GM18511 (cell line): Measurements from ENCODE around the gene EXOG.

ENCODE experiments used
- ATAC-seq: cut with Tn5 transposase; IDR thresholded peaks from one replicate; pipeline ENCODE4 v1.9.1; 2021; ENCODE audit warnings: mild to moderate bottlenecking, moderate library complexity; ENCODE audit not compliant: unreplicated experiment

EXOG gene, protein sequence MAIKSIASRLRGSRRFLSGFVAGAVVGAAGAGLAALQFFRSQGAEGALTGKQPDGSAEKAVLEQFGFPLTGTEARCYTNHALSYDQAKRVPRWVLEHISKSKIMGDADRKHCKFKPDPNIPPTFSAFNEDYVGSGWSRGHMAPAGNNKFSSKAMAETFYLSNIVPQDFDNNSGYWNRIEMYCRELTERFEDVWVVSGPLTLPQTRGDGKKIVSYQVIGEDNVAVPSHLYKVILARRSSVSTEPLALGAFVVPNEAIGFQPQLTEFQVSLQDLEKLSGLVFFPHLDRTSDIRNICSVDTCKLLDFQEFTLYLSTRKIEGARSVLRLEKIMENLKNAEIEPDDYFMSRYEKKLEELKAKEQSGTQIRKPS

GRCh38 chr3:38496131-38496910 lies at the start of gene EXOG:
TSS of gene EXOG (plus strand) at chr3:38496340. CDS start at chr3:38496368, 28 bp downstream.
- ATAC-seq: peak; percentile 91

GRCh38 chr3:38446812-38447211 lies 49.3 kb upstream of the EXOG start:
- ATAC-seq: no peak

- ATAC-seq: no peak
Observed at GRCh38 chr3:38450853-38451252, 45.3 kb upstream of the EXOG start.

- ATAC-seq: peak; percentile 51
Observed at GRCh38 chr3:38453075-38453912, 42.8 kb upstream of the EXOG start, which contains the start of gene ACVR2B. TSS of gene ACVR2B (plus strand) at chr3:38453890. CDS start at chr3:38454323, 433 bp downstream.

DNA sequence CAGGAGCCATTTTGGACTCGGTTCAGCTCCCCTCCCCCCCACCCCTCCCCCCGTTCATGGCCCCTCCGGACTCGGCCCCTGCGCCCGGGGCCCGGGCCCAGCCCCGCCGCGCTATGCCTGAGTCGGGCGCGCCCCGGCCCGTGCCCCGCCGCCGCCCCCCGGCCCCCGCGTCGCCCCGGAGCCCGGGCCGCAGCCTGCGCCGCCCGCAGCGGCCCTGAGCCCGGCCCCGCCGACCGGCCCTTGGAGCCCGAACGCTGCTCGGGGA lies 42.3 kb upstream of the EXOG start:
- no peak for ATAC-seq

- peak; percentile 29 for ATAC-seq
Observed at GRCh38 chr3:38454178-38454883, 41.8 kb upstream of the EXOG start.

- ATAC-seq: peak; percentile 27
Observed at GRCh38 chr3:38454884-38455638, 41.1 kb upstream of the EXOG start.

- ATAC-seq: peak; percentile 54
Observed at GRCh38 chr3:38455639-38456430, 40.3 kb upstream of the EXOG start.

- no peak for ATAC-seq
Observed at GRCh38 chr3:38457111-38458003, 38.8 kb upstream of the EXOG start.

DNA sequence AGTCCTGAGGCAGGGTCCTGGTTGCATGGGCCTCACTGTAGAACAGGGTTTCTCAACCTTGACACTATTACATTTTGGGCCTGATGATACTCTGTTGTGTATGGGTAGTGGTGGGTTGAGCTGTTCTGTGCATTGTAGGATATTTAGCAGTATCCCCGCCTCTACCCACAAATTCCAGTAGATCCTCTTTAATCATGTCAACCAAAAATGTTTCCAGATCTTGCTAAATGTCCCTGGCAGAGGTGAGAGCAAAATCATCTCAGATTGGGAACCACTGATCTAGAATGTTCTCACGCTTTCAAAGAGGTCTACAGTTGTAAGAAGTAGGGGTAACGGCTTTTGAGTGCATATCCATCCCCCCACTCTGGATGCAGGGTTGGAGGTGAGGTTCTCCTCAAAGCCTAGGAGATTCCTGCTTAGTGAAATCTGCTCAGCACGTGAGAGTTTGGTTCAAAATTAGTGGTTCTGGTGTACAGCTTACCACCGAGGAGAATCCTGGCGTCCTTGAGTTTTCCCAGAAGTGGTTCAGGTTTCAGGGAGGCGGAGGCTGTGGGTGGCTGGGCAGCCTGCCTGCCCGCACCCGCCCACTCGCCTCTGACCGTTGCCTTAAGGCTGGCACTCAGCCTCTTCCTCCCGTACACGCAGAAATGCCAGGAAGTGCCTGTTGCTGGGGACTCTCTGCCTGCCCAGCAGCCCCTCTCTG lies 37.2 kb upstream of the EXOG start:
- ATAC-seq: no peak

- ATAC-seq: no peak
Observed at GRCh38 chr3:38459499-38460048, 36.6 kb upstream of the EXOG start.

GRCh38 chr3:38460377-38461270 lies 35.5 kb upstream of the EXOG start:
- no peak for ATAC-seq

DNA sequence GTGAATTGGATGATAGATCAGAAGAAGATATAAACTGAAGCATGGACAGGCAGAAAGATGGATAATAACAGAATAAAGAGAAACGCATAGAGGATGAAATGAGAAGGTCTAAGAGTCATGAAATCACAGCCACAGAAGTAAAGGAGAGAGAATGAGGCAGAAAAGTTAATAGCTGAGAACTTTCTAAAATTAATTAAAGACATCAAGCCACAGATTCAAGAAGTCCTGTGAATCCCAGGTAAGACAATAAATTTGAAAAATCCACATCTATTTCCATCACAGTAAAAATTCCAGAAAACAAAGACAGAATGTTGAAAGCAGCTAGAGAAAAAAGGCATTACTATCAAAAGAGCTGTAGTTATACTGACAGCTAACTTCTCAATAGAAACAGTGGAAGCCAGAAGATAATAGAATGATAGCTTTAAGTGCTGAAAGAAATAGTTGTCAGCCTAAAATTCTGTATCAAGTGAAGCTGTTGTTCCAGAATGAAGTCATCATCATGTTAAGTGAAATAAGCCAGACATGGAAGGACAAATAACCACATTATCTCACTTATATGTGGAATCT lies 30.5 kb upstream of the EXOG start:
- ATAC-seq: no peak

DNA sequence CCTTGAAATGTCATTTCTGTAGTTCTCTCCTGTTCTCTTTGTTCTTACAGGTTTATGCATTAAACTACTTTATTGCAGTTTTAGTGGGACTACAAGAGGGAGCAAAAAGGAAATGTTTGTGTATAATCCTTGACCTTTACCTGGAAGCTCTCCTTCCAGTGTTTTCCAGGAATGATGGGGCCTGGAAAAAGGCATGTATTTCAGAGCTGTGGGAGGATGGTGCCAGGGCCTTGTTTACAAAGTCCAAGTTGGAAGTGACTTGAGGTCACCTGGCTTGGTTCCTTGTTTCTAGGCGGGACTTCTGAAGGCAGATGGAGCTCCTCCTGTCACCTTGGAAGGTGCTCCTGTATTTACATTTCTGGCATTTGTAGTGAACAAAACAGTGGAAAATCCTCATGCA lies 27.4 kb upstream of the EXOG start:
- ATAC-seq: no peak

GRCh38 chr3:38469852-38470251 lies 26.3 kb upstream of the EXOG start:
- no peak for ATAC-seq

DNA sequence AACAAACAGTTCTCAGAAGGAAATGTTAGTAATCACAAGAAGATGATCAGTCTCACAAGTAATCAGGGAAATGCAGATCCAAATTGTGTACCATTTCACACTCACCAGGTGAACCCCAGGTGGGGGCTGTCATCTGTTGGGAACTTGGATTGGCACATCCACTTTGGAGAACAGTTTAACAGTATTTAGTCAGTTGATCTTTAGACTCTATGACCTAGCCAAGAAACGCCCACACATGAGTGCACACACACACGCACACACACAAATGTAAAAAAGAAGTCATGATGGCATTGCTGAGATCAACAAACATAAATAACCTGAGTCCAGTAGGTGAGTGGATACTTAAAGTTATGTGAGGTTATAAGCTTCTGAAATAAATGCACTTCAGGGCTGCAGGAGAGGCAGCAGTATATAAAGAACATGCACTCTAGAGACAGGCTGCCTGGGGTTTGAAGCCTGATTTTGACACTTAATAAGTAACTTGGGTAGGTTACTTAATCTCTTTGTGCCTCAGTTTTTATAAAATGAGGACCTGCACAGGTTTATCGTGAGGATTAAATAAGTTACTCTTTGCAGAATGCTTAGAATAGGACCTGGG lies 24.8 kb upstream of the EXOG start:
- no peak for ATAC-seq
